Measurements from ENCODE around the gene TACC2. TPM values are rescaled to one million over a fixed set of nuclear protein-coding genes. Genes with fewer than 3 reads are reported as not detected.

The TACC2 gene
- total RNA-seq, 8 experiments from 2014 or later = 14.0 to 63.3 (median 31.9) TPM

DNA sequence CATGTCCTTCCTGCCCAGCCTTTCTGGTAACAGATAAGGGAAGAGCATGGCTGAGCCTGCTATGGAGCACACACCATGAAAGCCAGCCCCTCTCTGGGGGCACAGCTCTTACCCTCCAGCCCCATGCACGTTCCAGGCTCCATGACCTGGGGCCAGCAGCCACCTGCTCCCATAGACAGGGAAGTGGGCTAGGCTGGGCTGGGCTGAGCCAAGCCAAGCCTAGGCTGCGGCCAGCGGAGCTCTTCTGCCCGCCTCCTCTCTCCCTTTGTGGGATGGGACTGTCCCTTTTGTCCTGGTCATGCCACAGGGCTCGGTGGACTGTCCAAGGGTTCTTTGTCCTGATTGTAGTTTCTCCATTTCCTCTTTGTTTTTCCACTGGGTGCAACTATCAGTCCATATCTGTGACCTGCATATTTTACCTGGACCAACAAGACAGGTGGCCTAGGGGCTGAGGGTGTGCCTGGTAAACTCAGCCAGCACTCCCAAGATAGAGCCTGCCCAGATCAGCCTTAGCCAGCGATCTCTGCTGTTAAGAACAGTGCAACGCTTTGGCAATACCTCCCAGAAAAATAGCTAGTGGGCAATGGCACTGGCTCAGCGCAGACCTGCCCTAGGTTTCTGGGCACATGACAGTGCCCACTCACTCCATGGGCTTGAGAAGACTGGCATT lies 184.9 kb downstream of the TACC2 start:
- no peak overlapping the region for H3K27ac ChIP-seq
- peak in 3 of 8 experiments; percentile 9 to 27 (median 19) for ATAC-seq (replicated peaks in 6 of 8)
- peaks cover 40 to 46% of the 10 kb centered on the region in 2 donors for H3K4me1 ChIP-seq (replicated peaks in 1 of 2)
- WGBS, 10 experiments = 88 to 100% (median 95%) methylated on average over 1 to 5 of the region's 8 CpGs; no CpG with 5 or more reads in 4 of the 10 experiments
- no peak overlapping the region for H3K4me3 ChIP-seq
- in situ Hi-C loops (cut with MboI; ENCODE audit: low pct_unique_long_range_greater_than_20kb in 2 of 9, low sequenced_read_pairs in 9 of 9, unreplicated experiment in 9 of 9) = no loop called here

DNA sequence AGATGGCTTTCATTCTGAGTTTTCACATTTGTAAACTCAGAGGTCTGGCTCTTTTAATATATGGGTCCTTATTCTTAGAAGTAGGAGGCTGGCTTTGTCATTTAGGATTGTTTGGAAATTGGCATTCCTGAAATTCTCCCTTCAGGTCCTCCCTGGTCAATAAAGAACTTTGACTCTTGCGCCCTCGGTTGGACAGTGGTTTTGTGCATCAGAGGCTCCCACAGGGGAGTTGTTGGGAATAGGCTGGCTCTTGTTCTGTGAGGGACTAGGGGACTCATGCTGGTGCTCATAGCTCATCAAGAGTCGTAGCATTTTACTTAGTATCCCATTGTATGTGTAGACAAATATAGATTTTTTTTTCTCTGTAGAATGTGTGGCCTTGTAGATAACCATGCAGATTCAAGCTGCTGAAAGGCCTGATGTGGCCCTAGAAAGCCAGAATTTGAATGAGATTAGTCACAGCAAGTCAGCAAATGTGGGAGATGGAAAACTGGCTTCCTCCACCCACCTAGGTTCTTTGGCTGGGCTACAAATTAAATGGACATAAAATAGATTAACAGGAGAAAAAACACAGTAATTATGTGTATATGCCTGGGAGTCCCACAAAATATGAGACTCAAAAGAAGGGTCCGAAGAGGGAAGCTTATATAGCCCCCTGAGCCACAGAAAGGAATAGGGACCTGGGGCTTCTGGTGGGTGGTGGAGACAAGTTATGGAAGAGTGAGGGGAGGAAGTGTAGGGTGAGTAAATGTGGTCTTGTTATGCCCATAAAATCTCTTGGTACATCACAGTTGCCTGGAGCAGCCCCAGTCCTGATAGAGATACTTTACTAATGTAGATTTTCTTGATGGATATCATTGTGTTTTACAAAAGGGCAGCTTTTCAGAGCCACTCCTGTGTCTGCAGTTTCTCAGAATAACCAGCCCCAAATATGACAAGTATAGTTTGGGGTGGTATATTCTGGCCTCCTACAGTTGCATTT lies 187.6 kb downstream of the TACC2 start:
- 20 to 100% (median 71%) methylated on average over 1 to 3 of the region's 4 CpGs; no CpG with 5 or more reads in 3 of the 10 experiments for WGBS, 10 experiments
- H3K27ac ChIP-seq = no peak overlapping the region
- H3K4me1 ChIP-seq (replicated peaks in 1 of 2) = peaks cover 36 to 37% of the 10 kb centered on the region in 2 donors
- in situ Hi-C loops (cut with MboI; ENCODE audit: low pct_unique_long_range_greater_than_20kb in 2 of 9, low sequenced_read_pairs in 9 of 9, unreplicated experiment in 9 of 9) = no loop called here
- peak in 2 of 8 experiments; percentile 80 to 83 for ATAC-seq (replicated peaks in 6 of 8)
- no peak overlapping the region for H3K4me3 ChIP-seq

DNA sequence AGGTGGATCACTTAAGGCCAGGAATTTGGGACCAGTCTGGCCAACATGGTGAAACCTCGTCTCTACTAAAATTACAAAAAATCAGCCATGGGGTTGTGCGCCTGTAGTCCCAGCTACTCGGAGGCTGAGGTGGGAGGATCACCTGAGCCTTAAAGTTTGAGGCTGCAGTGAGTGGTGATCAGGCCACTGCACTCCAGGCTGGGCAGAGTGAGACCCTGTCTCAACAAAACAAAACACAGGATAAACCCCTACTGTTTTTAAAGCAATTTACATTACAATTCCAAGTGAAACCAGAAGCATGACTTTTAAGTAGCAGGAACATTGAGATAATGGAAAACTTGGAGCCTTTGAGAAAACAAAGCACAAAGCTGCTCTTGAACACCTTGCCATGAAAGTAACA lies 189.7 kb downstream of the TACC2 start:
- 84 to 100% (median 100%) methylated on average over 1 to 3 of the region's 3 CpGs; no CpG with 5 or more reads in 5 of the 10 experiments for WGBS, 10 experiments
- in situ Hi-C loops (cut with MboI; ENCODE audit: low pct_unique_long_range_greater_than_20kb in 2 of 9, low sequenced_read_pairs in 9 of 9, unreplicated experiment in 9 of 9) = no loop called here
- no peak overlapping the region for H3K27ac ChIP-seq

DNA sequence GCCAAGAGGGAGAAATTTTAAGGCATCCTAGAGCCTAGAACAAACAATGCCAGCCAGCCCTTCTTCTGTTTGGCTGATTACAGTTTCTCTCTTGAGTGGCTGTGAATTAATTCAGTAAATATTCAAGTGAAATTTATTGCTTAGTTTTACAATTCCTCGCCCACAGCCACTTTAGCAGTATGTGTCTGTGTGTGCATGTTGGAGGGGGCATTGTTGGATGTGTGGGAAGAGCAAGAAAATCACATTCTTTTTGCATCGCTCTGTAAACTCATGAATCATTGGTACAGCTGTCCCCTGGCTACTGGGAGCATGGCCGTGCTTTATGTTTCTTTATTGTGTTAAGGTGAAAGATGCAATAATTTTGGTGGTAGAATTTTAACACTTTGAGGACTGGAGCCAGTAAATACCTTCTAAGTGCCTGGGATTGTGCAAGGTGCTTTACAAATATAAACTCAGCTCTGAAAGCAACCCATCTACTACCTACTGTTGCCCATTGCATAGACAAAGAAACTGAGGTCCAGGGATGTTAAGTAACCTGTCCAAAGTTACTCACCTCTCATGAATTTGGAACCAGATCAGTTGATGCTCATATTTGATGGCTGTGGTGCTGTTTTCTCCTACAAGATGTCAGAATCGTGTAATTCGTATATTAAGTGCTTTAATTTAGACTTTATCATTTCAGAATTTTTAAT lies 192.2 kb downstream of the TACC2 start:
- peak in 6 of 8 experiments; percentile 22 to 86 (median 78) for ATAC-seq (replicated peaks in 6 of 8)

More for the DNA sequence above, 189.7 kb downstream of the TACC2 start:
- no peak for ATAC-seq (replicated peaks in 6 of 8)
- Histone ChIP-seq H3K4me3 (no peak overlapping the region), H3K4me1 (replicated peaks in 1 of 2) (peaks cover 36 to 40% of the 10 kb centered on the region in 2 donors)

DNA sequence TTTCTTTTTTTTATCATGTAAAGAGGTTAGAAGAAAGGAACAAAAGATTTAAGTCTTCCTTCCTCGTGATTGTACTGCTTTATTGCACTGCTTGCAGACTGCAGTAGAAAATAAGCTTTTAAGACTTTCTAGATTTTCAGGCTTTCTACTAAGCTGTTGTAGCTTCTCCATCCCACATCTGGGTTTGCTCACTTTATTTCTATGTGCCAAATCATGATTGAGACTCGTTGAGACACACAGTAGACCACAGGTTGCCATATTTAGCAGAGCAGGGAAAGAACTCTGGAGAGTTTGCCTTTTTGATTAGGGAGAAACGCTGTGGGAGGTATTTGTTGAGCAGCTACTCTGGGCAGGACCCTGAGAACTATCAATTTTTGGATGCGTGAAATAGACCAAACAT lies 192.9 kb downstream of the TACC2 start:
- H3K27ac ChIP-seq = peak overlapping the region; percentile 30 to 67
- peaks cover 37% of the 10 kb centered on the region in 2 donors for H3K4me1 ChIP-seq (replicated peaks in 1 of 2)
- peak in 2 of 8 experiments; percentile 4 to 6 for ATAC-seq (replicated peaks in 6 of 8)
- no peak overlapping the region for H3K4me3 ChIP-seq
- in situ Hi-C loops (cut with MboI; ENCODE audit: low pct_unique_long_range_greater_than_20kb in 2 of 9, low sequenced_read_pairs in 9 of 9, unreplicated experiment in 9 of 9) = no loop called here
- 0 to 43% (median 17%) methylated on average over 1 to 3 of the region's 4 CpGs; no CpG with 5 or more reads in 1 of the 10 experiments for WGBS, 10 experiments

More for the DNA sequence above, 192.2 kb downstream of the TACC2 start:
- peaks cover 37 to 38% of the 10 kb centered on the region in 2 donors for H3K4me1 ChIP-seq (replicated peaks in 1 of 2)
- H3K27ac ChIP-seq = peak overlapping the region in 1 of 2 donors; percentile 24
- no peak overlapping the region for H3K4me3 ChIP-seq
- 6 to 100% (median 38%) methylated on average over 1 to 5 of the region's 5 CpGs for WGBS, 10 experiments
- in situ Hi-C loops (cut with MboI; ENCODE audit: low pct_unique_long_range_greater_than_20kb in 2 of 9, low sequenced_read_pairs in 9 of 9, unreplicated experiment in 9 of 9) = no loop called here

DNA sequence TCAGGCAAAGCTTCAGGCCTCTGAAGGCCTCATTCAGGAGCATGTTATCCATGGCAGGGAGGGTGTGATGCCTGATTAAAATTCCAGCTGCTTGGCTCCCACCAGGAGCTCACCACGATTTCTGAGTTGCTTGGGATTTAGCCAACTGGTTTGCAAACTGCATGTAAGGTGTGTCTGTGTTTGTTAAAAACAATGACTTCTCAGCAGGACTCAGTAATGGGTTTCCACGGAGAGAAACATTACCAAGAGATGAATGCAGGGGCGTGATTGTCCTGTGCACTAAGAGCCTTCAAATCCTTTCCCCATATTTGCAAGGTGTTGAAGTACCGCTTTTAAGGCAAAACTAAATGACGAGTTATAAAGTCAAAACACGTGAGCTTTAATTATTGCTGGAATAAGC lies 193.3 kb downstream of the TACC2 start:
- H3K4me3 ChIP-seq = no peak overlapping the region
- H3K4me1 ChIP-seq (replicated peaks in 1 of 2) = peaks cover 37% of the 10 kb centered on the region in 2 donors
- ATAC-seq (replicated peaks in 6 of 8) = peak in 3 of 8 experiments; percentile 27 to 58 (median 27)
- WGBS, 10 experiments = 20 to 100% (median 54%) methylated on average over 1 to 4 of the region's 6 CpGs; no CpG with 5 or more reads in 2 of the 10 experiments
- H3K27ac ChIP-seq = peak overlapping the region; percentile 30 to 67
- in situ Hi-C loops (cut with MboI; ENCODE audit: low pct_unique_long_range_greater_than_20kb in 2 of 9, low sequenced_read_pairs in 9 of 9, unreplicated experiment in 9 of 9) = no loop called here

DNA sequence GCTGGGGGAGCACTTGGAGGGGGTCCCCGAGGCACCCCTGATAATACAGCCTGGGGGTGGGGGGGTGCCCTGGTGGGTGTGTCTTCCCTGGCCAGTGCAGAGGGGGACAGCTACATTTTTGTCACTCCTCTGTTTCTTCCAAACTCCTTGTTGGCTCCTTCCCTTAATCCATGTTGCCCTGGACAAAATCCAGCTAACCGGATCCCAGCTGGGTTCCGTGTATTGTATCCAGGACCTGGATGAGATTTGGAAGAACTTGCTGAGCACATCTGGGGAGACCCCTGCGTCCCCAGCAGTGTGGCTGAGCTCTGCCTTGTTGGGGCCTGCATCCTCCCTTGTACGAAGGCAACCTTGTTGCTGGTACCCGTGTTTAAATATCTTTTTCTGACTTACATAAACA lies 195.3 kb downstream of the TACC2 start:
- WGBS, 10 experiments = 61 to 100% (median 98%) methylated on average over 1 to 5 of the region's 6 CpGs; no CpG with 5 or more reads in 3 of the 10 experiments
- no peak for ATAC-seq (replicated peaks in 6 of 8)
- H3K4me1 ChIP-seq (replicated peaks in 1 of 2) = peaks cover 42 to 45% of the 10 kb centered on the region in 2 donors
- H3K27ac ChIP-seq = no peak overlapping the region
- no peak overlapping the region for H3K4me3 ChIP-seq
- in situ Hi-C loops (cut with MboI; ENCODE audit: low pct_unique_long_range_greater_than_20kb in 2 of 9, low sequenced_read_pairs in 9 of 9, unreplicated experiment in 9 of 9) = no loop called here

DNA sequence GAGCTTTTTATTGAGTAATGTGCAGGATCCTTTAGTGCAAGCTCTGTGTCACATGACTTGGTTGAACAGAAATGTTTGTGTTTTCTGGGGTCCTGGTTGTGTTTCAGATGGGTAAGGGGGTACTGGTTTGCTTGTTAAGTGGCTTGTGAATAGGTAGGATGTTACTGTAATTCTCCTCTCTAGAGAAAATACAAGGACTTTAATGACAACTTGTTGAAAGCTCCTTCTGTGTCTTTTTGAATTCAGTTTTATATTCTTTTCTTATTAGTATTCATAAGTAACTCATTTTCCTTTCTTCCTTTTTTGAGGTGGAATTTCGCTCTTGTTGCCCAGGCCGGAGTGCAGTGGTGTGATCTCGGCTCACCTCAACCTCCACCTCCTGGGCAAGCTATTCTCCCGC lies 196.7 kb downstream of the TACC2 start:
- Histone ChIP-seq H3K4me3 (no peak overlapping the region), H3K27ac (no peak overlapping the region), H3K4me1 (replicated peaks in 1 of 2) (peaks cover 50 to 51% of the 10 kb centered on the region in 2 donors)
- in situ Hi-C loops (cut with MboI; ENCODE audit: low pct_unique_long_range_greater_than_20kb in 2 of 9, low sequenced_read_pairs in 9 of 9, unreplicated experiment in 9 of 9) = no loop called here
- 83 to 100% (median 100%) methylated on average over 1 to 4 of the region's 4 CpGs; no CpG with 5 or more reads in 2 of the 10 experiments for WGBS, 10 experiments
- ATAC-seq (replicated peaks in 6 of 8) = no peak

DNA sequence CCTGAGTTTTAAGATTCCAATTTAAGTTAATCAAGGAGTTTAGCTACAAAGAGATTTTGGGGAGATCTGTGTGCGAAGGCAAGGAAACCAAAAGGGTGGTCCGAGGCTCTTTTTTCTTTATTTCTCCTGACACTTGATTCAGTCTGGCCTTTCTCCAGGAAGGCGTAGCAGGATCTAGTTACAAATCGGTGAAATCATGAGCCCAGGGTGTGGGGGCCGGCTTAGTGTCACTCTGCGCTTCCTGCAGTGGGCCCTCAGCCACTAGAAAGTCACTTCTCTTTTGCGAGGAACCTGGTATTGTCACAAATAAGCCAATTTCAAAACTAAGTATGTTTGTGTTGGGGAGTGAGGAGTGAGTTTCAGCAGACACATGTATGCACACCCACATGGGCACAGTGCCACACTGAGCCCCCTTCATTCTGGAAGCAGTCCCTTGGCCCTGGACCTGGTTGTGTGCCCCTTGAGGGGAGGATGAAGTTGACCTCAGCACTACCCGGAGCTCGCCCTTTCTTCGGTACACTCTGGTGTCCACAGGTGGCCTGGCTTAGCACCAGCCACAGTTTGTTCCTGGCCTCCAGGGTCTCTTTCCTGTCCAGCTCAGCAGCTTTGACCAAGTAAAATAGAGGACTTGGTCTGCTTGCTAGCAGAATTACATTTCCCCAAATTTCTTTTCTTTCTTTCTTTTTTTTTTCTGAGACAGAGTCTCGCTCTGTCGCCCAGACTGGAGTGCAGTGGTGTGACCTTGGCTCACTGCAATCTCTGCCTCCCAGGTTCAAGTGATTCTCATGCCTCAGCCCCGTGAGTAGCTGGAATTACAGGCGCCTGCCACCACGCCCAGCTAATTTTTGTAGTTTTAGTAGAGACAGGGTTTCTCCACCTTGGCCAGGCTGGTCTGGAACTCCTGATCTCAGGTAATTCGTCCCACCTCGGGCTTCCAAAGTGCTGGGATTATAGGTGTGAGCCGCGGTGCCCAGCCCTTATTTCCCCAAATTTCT lies 198.2 kb downstream of the TACC2 start:
- no peak overlapping the region for H3K27ac ChIP-seq
- WGBS, 10 experiments = 73 to 100% (median 92%) methylated on average over 1 to 13 of the region's 19 CpGs; no CpG with 5 or more reads in 2 of the 10 experiments
- no peak for ATAC-seq (replicated peaks in 6 of 8)
- peaks cover 41 to 46% of the 10 kb centered on the region in 2 donors for H3K4me1 ChIP-seq (replicated peaks in 1 of 2)
- H3K4me3 ChIP-seq = no peak overlapping the region
- in situ Hi-C loops (cut with MboI; ENCODE audit: low pct_unique_long_range_greater_than_20kb in 2 of 9, low sequenced_read_pairs in 9 of 9, unreplicated experiment in 9 of 9) = no loop called here

DNA sequence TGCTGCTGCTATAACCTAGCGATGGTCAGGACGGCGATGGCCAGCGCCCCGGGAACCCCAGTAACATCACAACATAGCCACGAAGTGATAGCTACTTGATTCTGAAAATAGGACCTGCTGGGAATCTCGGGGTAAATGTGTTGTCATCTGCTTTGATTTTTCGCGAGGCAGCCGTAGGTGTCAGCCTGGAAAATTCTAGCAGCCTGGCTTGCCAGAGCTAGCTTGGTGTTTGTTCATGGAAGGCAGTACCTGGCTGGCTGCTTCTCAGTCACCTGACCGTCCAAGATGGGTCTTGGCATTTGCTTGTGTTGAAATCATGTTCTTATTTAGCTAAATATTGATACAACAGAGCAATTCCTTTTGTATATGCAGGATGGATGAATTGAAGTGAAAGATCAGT lies 199.7 kb downstream of the TACC2 start:
- Histone ChIP-seq H3K27ac (no peak overlapping the region), H3K4me3 (no peak overlapping the region), H3K4me1 (replicated peaks in 1 of 2) (peaks cover 40 to 44% of the 10 kb centered on the region in 2 donors)
- no peak for ATAC-seq (replicated peaks in 6 of 8)
- WGBS, 10 experiments = 80 to 98% (median 91%) methylated on average over 2 to 10 of the region's 11 CpGs; no CpG with 5 or more reads in 4 of the 10 experiments
- in situ Hi-C loops (cut with MboI; ENCODE audit: low pct_unique_long_range_greater_than_20kb in 2 of 9, low sequenced_read_pairs in 9 of 9, unreplicated experiment in 9 of 9) = no loop called here

DNA sequence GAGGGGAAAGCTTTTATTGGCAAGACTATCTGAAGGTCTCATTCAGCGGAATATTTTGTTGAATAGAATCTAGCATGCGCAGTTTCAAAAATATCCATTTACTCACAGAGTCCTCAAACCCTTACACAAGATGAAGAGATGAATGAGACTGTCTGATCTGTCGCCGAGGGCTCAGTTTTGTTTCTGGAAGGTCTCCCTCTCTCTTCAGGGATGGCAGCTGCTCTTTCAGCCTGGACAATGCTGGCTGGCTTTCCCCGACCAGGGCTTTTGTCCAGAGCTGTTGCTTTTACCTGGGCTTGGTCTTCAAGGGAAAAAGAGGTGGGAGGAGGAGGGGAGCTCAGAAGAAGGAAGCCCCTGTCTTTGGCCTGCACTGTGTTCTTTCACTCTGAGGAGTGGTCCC lies 200.2 kb downstream of the TACC2 start:
- WGBS, 10 experiments = 8 to 97% (median 69%) methylated on average over 2 to 5 of the region's 5 CpGs; no CpG with 5 or more reads in 4 of the 10 experiments
- H3K4me3 ChIP-seq = no peak overlapping the region
- peaks cover 36 to 42% of the 10 kb centered on the region in 2 donors for H3K4me1 ChIP-seq (replicated peaks in 1 of 2)
- in situ Hi-C loops (cut with MboI; ENCODE audit: low pct_unique_long_range_greater_than_20kb in 2 of 9, low sequenced_read_pairs in 9 of 9, unreplicated experiment in 9 of 9) = no loop called here
- H3K27ac ChIP-seq = peak overlapping the region in 1 of 2 donors; percentile 35
- ATAC-seq (replicated peaks in 6 of 8) = peak in 1 of 8 experiments; percentile 19
